Measurements from ENCODE around the gene DERL3.

The DERL3 gene

GRCh38 chr22:23803001-23803819 is 35.6 kb downstream of the DERL3 start:
- no peak for DNase-seq (ENCODE audit: low read depth, low spot score)

DNA sequence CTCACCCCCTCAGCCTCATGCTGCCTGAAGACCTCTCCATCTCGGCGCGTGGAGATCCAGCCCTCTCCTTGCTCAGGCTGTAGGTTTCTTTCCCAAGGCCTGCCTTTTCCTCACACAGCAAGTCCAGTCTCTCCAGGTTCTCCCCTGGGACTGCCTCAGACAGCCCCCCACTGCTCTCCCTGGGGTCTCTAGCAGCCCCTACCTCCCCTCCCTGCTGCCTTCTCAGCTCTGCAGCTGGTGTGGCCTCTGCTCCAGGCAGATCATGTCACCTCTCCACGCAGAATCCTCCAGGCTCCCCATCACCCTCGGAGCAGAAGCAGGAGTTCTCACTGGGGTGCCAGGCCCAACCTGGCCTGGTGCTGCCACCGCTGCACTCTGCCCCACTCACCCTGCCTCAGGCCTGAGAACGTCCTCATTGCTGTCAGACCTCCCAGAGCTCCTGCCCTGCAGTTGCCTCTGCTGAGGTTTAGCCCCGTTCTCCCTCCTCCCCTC is 36.9 kb downstream of the DERL3 start:
- no peak for DNase-seq (ENCODE audit: low read depth, low spot score)

DNA sequence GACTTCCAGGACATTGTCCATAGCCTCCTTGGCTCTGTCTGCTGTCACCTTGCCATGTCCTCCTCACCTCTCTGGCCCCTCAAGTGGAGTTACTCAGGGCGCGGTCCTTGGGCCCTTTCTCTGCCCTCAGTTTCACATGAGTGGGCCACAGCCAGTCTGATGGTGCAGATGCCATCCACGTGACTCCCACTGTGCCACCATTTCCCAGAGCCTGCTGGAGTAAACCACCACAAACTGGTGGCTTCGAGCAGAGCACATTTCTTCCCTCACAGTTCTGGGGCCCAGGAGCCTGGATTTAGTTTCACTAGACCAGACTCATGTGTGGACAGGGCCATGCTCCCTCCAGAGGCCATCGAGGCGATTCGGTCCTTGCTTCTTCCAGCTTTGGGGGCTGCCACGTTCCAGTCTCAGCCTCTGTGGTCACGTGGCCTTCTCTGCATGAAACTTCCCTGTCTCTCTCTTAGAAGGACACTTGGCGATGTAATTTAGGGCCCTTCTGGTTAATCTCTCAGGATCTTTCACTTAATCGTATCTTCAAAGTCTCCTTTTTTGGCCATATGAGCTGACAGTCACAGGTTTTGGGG is 37.5 kb downstream of the DERL3 start:
- DNase-seq (ENCODE audit: low read depth, low spot score): no peak

DNA sequence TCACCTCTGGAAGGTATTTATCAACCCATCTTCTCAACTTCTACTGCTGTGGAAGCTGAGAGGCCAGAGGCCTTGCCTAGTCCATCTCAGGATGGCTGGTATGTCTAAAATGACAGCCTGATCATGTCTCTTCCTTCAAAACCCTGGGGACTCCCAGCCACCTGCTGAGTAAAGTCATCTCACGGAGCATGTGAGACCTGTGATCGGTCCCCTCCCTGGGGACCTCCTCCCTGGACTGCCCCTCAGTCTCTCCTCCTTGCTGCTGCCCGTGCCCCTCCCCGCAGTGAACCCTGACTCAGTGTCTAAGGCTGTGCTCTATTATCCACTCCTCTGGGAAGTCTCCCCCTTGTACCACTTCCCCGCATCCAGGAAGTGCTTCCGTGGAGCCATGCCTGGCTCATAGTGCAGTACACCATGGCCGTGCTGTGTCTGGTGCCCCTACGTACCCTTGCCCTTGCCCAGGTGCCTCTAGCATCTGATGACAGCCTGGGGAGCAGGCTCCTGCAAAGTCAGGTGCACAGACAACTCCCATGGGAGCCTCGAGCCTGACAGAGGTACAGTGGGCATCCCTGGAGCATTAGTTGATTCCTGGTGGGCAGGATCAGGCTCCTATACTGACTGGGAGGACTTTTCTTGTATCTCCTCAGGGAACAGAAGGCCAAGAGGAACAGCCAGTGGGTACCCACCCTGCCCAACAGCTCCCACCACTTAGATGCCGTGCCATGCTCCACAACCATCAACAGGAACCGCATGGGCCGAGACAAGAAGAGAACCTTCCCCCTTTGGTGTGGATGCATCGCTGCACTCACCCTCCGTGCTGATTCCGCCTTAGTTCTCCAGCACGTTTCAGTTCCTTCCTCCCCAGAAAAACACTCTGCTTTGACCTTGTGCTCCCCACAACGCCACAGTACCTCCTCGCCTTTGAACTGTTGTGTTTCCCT is 38.2 kb downstream of the DERL3 start:
- no peak for DNase-seq (ENCODE audit: low read depth, low spot score)

GRCh38 chr22:23796461-23796860 is 42.3 kb downstream of the DERL3 start:
- DNase-seq (ENCODE audit: low read depth, low spot score): no peak

DNA sequence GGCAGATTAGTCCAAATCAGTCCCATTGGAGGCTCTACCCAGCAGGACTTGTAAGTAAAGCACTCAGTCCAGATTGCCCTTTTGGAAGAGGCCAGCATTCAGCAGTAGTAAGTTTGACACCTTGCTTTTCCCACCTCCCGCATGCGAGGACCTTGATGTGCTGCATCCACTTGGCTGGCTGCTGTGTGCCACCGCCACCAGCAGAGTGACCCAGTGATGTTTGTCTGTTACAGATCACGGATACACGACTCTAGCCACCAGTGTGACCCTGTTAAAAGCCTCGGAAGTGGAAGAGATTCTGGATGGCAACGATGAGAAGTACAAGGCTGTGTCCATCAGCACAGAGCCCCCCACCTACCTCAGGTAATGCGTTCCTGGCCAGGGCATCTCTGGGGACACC is 45.5 kb downstream of the DERL3 start:
- DNase-seq (ENCODE audit: low read depth, low spot score): no peak

- no peak for DNase-seq (ENCODE audit: low read depth, low spot score)
Observed at GRCh38 chr22:23791738-23792645, 46.8 kb downstream of the DERL3 start.

- no peak for DNase-seq (ENCODE audit: low read depth, low spot score)
Observed at GRCh38 chr22:23790819-23791737, 47.7 kb downstream of the DERL3 start.

DNA sequence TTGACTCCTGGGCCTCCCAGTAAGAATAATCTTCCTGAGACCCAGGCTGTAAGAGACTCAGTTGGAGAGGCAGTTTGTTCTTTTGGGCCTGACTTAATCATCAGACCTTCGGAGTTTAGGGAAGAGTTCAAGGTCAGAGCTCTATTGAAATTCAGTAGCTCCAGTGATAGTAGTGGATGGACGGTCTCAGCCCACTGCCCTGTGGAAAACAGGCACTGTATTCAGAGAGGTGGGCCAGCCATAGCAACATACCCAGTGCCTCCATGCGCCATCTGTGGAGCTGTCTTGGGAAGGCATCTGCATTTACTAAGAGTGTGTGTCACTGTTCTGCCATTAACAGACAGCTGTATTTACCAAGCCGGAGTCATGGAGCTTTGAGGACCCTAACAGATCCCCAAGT is 49.2 kb downstream of the DERL3 start:
- no peak for DNase-seq (ENCODE audit: low read depth, low spot score)

DNA sequence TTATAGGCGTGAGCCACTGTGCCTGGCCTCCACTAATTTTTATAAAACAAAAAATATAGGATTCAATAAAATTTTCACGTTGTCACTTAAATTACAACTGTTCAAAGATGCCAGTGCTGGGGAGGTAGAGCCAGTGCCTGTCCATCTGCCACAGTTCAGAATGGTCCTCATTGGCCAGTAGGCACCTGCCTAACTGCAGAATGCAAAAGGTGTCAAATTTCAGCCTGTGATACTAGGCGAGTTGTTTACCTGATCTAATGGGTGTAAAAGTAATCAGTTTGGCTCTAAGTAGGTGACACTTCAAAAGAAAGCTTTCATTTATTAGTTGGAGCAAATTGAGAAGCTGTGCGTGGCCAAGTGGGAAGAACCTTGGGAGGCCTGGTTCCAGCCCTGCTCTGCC is 49.7 kb downstream of the DERL3 start:
- no peak for DNase-seq (ENCODE audit: low read depth, low spot score)

- no peak for DNase-seq (ENCODE audit: low read depth, low spot score)
Observed at GRCh38 chr22:23787910-23788309, 50.9 kb downstream of the DERL3 start.

DNA sequence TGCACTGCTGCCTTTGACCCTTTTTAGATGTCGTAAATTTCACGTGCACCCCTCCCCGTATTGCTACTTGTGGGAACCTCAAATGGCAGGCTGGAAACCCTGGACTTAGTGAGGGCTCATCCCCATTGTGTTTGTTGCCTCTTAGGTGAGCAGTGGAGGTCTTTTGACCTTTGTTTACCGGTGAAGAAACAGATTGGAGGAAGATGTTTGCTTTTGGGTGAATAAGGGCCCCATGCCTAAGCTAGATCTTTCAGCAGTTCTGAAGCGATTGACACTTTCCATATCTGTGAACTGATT is 51.3 kb downstream of the DERL3 start:
- no peak for DNase-seq (ENCODE audit: low read depth, low spot score)

DNA sequence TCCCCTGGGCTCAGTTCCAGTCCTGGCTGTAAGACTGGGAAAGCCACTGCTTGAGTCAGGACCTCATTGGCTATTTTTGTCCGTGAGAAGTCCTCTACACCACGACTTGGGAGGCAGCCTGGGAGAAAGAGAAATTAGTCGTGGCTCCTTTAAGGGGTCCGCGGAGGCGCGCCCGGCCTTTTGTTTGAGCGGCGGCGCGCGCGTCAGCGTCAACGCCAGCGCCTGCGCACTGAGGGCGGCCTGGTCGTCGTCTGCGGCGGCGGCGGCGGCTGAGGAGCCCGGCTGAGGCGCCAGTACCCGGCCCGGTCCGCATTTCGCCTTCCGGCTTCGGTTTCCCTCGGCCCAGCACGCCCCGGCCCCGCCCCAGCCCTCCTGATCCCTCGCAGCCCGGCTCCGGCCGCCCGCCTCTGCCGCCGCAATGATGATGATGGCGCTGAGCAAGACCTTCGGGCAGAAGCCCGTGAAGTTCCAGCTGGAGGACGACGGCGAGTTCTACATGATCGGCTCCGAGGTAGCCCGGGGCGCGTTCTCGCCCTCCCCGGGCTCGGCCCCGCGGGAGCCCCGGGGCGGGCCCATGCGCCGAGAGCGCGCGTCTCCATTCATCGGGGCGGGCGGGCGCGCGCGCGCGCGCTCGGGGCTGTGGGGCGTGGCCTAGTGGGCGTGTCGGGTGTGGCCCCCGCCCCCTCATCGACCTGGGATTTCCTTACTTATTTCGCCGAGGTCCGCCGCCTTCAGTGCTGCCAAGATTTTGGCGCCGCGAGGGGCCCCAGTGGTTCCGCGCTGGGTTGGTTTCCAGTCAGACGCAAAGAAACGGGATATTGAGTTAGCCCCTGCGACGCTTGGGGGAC is 51.8 kb downstream of the DERL3 start, which contains the start of gene SMARCB1:
TSS of gene SMARCB1 (plus strand) at position 215 of the 848 bp plus-strand sequence. CDS start at position 419, 204 bp downstream.
- DNase-seq (ENCODE audit: low read depth, low spot score): peak; percentile 94

DNA sequence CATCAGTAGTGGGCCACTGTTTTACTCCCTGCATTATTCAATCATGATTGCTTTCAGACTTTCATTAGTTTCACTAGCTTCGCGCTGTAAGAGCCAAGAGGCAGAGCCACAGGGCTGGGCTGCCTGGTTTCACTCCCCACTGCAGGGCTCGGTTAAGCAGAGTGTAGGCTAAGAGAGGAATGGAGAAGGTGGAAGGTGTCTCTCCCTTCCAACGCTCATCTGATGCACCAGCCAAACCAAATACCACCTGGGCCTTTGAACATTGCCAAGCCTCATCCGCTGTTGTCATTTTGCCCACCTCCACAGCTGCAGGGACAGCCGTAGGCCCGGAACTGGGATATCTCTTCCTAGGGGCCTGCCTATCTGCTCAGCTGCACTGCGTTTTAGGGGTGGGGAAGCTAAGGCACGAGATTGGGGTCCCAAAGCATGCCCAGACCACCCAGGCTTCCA is 52.5 kb downstream of the DERL3 start:
- no peak for DNase-seq (ENCODE audit: low read depth, low spot score)

Data from ELF-1 (cell line).